ENCODE data around the gene NNMT.

The NNMT gene

DNA sequence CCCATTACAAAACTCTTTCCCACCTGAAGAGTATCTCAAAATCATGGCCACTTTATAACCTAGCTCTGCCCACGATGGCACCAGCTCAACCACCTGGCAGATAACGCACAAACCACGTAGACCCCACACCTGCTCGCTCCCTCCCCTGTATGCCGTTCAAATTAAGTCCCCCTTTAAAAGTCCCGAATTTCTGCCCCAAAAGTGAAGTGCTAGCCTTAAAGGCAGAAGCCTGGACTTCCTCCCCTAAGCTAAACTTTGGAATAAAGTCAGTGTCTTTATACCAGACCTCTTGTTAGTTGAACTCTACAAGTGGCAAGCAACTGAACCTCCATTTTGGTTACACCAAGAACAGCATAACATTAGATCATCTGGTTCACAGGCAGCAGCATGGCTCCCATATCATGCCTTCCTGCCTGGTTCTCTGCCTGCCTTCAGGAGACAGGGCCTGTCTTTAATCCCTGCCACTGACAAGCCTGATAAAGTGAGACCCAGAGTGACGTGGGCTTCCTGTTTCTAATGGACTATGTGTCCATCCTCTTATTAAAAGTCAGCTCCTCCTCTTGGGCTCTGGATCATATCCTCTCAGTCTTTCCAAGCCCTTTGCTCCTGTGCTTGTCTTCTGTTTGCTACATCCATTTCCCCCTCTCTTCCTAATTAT lies 32.6 kb upstream of the NNMT start:
- no peaks in the 10 kb centered on the region for H3K36me3 ChIP-seq (ENCODE audit: control insufficient read depth, low read length)
- no peaks in the 10 kb centered on the region for H3K9me3 ChIP-seq (ENCODE audit: control insufficient read depth, insufficient read depth, low read length)
- TF ChIP-seq, protein P1, sequence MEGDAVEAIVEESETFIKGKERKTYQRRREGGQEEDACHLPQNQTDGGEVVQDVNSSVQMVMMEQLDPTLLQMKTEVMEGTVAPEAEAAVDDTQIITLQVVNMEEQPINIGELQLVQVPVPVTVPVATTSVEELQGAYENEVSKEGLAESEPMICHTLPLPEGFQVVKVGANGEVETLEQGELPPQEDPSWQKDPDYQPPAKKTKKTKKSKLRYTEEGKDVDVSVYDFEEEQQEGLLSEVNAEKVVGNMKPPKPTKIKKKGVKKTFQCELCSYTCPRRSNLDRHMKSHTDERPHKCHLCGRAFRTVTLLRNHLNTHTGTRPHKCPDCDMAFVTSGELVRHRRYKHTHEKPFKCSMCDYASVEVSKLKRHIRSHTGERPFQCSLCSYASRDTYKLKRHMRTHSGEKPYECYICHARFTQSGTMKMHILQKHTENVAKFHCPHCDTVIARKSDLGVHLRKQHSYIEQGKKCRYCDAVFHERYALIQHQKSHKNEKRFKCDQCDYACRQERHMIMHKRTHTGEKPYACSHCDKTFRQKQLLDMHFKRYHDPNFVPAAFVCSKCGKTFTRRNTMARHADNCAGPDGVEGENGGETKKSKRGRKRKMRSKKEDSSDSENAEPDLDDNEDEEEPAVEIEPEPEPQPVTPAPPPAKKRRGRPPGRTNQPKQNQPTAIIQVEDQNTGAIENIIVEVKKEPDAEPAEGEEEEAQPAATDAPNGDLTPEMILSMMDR (IDR thresholded peaks at IDR 0.05; ENCODE audit: low read depth, low read length, poor library complexity, severe bottlenecking) = no peak
- TF ChIP-seq EZH2phosphoT487 (IDR thresholded peaks at IDR 0.05; ENCODE audit: borderline replicate concordance, low read length) = no peak
- H3K27ac ChIP-seq (ENCODE audit: low read depth, low read length) = no peak overlapping the region
- no peaks in the 10 kb centered on the region for H3K9me2 ChIP-seq (replicated peaks; ENCODE audit: control insufficient read depth, low read length)
- H3K4me3 ChIP-seq (ENCODE audit: low read length) = no peak overlapping the region
- peaks cover 5% of the 10 kb centered on the region; the same call in 1 of the 2 replicates for H3K27me3 ChIP-seq (ENCODE audit: control insufficient read depth, low read length)
- H3K4me2 ChIP-seq (ENCODE audit: low read length) = no peak overlapping the region
- no peaks in the 10 kb centered on the region for H4K20me1 ChIP-seq (ENCODE audit: control insufficient read depth, insufficient read depth, low read depth, low read length)
- peaks cover 18% of the 10 kb centered on the region for H3K4me1 ChIP-seq (ENCODE audit: control insufficient read depth, low read length)
- no peaks in the 10 kb centered on the region for H3F3A ChIP-seq (ENCODE audit: control insufficient read depth, insufficient read depth)
- no peaks in the 10 kb centered on the region for H3K79me2 ChIP-seq (ENCODE audit: control insufficient read depth, low read length)

DNA sequence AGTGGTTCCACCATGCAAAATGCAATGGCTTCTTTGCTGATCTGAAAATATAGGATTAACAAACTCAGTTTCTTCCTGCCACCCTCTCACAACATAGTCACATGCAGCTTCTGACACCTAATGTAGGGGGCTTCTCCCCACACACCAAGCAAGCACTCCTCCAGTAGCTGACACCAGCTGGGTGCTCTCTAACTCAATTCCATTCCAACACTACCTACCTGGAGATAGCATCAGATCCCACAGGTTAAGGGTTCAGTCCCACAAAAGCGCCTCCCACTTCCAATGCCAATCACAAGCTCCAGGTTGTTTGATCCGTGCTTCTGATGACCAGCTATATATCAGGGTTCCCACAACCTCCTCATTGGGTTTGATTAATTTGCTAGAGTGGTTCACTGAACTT lies 31.8 kb upstream of the NNMT start:
- Histone ChIP-seq H3K79me2 (ENCODE audit: control insufficient read depth, low read length) (no peaks in the 10 kb centered on the region), H3K36me3 (ENCODE audit: control insufficient read depth, low read length) (no peaks in the 10 kb centered on the region), H3K9me3 (ENCODE audit: control insufficient read depth, insufficient read depth, low read length) (no peaks in the 10 kb centered on the region), H3K4me2 (ENCODE audit: low read length) (no peak overlapping the region), H3K4me1 (ENCODE audit: control insufficient read depth, low read length) (peaks cover 10% of the 10 kb centered on the region), H3K4me3 (ENCODE audit: low read length) (no peak overlapping the region), H3K27ac (ENCODE audit: low read depth, low read length) (no peak overlapping the region), H4K20me1 (ENCODE audit: control insufficient read depth, insufficient read depth, low read depth, low read length) (no peaks in the 10 kb centered on the region), H3K9me2 (replicated peaks; ENCODE audit: control insufficient read depth, low read length) (no peaks in the 10 kb centered on the region), H3F3A (ENCODE audit: control insufficient read depth, insufficient read depth) (no peaks in the 10 kb centered on the region), H3K27me3 (ENCODE audit: control insufficient read depth, low read length) (peaks cover 8% of the 10 kb centered on the region; the same call in 1 of the 2 replicates)
- TF ChIP-seq, protein P1 (IDR thresholded peaks at IDR 0.05; ENCODE audit: low read depth, low read length, poor library complexity, severe bottlenecking) = no peak
- TF ChIP-seq EZH2phosphoT487 (IDR thresholded peaks at IDR 0.05; ENCODE audit: borderline replicate concordance, low read length) = no peak

DNA sequence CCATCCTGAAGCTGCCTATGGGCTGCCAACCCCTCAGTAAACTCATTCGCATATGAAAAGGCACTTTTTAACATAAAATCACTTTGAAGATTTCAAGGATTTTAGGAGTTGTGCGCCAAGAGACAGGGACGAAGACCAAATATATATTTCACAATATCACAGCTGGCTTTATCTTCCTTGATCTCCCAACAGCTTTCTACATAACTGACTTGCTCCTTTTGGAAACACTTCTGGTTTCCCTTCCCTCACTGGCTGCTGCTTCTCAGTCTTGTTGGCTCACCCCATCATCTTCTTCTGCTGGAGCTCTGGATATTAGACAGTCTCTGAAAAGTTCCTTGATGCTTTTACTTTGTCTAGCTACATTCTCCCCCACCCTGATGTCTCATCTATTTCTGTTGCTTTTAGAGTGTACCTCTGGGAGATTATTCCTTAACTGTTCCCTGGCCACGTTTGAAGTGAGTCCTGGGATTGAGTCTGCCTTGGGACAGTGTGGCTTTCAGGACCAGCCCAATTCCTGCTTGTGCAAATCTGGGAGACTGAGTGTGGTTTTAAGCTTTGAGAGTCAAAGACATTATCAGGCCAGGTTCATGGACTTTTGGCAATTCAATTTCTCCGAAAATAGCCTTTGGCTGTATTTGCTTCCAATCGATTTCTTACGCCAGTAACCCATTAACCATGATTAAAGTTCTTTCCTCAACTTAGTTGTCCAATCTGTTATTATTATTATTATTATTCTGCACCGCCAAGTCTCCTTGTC lies 30.9 kb upstream of the NNMT start:
- no peaks in the 10 kb centered on the region for H4K20me1 ChIP-seq (ENCODE audit: control insufficient read depth, insufficient read depth, low read depth, low read length)
- H3K9me3 ChIP-seq (ENCODE audit: control insufficient read depth, insufficient read depth, low read length) = no peaks in the 10 kb centered on the region
- no peaks in the 10 kb centered on the region for H3K9me2 ChIP-seq (replicated peaks; ENCODE audit: control insufficient read depth, low read length)
- no peak for TF ChIP-seq EZH2phosphoT487 (IDR thresholded peaks at IDR 0.05; ENCODE audit: borderline replicate concordance, low read length)
- TF ChIP-seq, protein P1 (IDR thresholded peaks at IDR 0.05; ENCODE audit: low read depth, low read length, poor library complexity, severe bottlenecking) = no peak
- no peak overlapping the region for H3K27ac ChIP-seq (ENCODE audit: low read depth, low read length)
- H3K79me2 ChIP-seq (ENCODE audit: control insufficient read depth, low read length) = no peaks in the 10 kb centered on the region
- no peak overlapping the region for H3K4me2 ChIP-seq (ENCODE audit: low read length)
- H3K27me3 ChIP-seq (ENCODE audit: control insufficient read depth, low read length) = peaks cover 10% of the 10 kb centered on the region; the same call in 1 of the 2 replicates
- H3K36me3 ChIP-seq (ENCODE audit: control insufficient read depth, low read length) = no peaks in the 10 kb centered on the region
- H3F3A ChIP-seq (ENCODE audit: control insufficient read depth, insufficient read depth) = no peaks in the 10 kb centered on the region
- H3K4me3 ChIP-seq (ENCODE audit: low read length) = no peak overlapping the region
- peaks cover 5% of the 10 kb centered on the region; the same call in 1 of the 2 replicates for H3K4me1 ChIP-seq (ENCODE audit: control insufficient read depth, low read length)
